Measurements from ENCODE around the gene C10orf62.

The C10orf62 gene, protein sequence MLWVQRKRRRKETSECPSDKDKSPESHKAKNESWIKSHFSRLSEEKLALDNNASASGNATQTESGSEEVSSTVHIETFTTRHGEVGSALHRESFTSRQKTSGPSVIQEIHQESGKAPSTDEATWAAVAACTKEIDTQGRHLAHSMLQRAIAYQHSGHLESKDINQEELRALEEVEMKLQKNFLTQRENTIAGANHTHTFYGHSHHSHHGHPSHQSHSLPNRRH

DNA sequence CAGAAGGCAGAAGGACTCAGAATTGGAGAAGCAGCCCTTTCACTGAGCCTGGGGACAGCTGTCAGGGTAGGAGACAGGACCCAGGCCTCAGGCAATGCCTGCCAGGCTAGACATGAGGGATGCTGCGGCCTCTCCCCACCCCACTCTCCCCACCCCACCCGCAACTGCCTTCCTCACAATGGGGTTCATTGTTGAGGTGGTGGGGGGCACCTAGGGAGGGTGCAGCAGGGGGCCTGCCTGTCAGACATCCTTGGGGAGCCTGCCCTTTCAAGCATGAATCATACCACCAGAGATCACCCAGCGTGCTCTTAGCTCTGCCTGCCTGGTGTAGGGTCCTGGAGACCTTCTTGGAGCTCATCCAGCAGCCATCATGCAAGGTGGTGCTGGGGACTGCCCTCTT is at the start of gene C10orf62:
C10orf62 (plus strand) TSS at position 243 of the 400 bp plus-strand sequence. CDS start 177 bp downstream, outside the sequence.
- Histone ChIP-seq H3K4me3 (no peak within 1 kb of the TSS), H3K36me3 (replicated peaks) (no peaks in the 10 kb centered on the region), H3K4me1 (no peaks in the 10 kb centered on the region), H3K27me3 (ENCODE audit: low read depth) (no peaks in the 10 kb centered on the region), H3K9me3 (no peaks in the 10 kb centered on the region)
- in situ Hi-C loops (cut with MboI; ENCODE audit: low sequenced_read_pairs), result no loop called here
- DNase-seq (ENCODE audit: low spot score in 2 of 2), result no peak

DNA sequence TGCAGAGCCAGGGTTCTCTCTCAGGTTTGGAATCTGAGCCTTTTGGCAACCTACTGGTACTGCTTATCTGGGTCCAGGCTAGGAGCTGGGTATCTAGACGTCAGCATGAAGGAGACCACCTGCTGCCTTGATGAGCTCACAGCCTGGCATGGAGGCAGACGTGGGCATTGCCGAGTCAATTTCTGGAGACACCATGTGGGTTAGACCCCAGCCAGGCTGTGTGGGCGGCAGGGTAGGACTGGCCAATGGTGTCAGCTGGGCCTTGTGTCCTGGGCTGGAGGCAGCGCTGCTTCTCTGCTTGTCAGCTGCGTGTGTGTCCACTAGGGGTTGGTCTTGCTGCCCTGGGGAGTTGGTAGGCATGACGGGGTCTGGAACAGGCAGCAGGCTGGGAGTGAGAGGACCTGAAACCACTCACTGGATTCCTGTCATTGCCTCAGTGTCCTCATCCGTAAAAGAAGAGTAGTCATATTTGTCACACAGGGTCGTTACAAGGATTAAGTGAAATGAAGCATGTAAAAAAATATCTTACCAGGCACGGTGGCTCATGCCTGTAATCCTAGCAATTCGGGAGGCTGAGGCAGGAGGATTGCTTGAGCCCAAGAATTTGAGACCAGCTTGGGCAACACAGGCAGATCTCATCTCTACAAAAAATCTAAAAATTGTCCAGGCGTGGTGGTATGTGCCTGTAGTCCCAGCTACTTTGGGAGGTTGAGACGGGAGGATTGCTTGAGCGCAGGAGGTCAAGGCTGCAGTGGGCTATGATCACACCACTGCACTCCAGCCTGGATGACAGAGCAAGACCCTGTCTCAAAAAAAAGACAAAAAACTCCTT is 48.6 kb upstream of the C10orf62 start:
- Histone ChIP-seq H3K4me3 (no peak overlapping the region), H3K36me3 (replicated peaks) (no peaks in the 10 kb centered on the region), H3K27me3 (ENCODE audit: low read depth) (no peaks in the 10 kb centered on the region), H3K9me3 (no peaks in the 10 kb centered on the region), H3K4me1 (no peaks in the 10 kb centered on the region)
- no peak for DNase-seq (ENCODE audit: low spot score in 2 of 2)
- in situ Hi-C loops (cut with MboI; ENCODE audit: low sequenced_read_pairs), result no loop called here

DNA sequence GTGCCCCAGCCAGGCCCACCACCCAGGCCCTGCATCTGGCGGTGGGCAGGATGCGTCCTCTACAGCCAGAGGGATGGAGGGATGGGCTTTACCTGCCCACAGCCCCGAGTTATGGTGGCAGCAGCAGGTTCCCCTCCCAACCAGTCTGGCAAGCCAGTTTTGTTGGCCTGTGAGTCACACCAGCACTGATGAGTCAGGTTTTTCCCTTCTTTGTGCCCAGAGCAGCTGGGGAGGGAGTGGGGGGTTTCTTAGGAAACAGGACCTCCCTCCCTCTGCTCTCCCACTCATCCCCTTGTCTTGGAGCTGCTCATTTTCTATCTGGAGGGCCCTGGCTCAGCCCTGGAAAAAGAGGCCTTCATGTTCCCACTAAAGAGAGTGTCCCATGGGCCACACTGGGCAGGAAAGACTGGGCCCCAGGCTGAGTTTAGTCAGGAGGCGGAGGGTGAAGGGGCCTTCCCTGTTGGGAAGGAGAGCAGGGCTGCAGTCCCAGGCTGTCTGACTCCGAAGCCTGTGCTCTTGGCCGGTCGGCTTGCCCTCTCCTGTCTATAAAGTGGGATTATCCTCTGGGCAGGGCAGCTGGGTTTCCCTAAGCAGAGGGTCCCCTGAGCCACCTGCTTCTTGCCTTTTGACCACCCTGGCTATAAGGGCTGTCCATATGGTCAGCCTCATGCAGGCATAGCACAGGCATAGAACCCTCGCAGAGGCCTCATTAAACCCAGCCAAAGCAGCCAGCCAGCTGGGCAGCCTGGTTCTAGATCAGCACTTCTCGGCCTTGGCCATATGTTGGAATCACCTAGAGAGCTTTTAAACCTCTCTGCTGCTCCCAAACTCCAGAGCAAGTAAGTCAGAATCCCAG is 47.1 kb upstream of the C10orf62 start:
- in situ Hi-C loops (cut with MboI; ENCODE audit: low sequenced_read_pairs), result no loop called here
- Histone ChIP-seq H3K9me3 (no peaks in the 10 kb centered on the region), H3K27me3 (ENCODE audit: low read depth) (no peaks in the 10 kb centered on the region), H3K36me3 (replicated peaks) (no peaks in the 10 kb centered on the region), H3K4me3 (no peak overlapping the region), H3K4me1 (no peaks in the 10 kb centered on the region)
- DNase-seq (ENCODE audit: low spot score in 2 of 2), result no peak

DNA sequence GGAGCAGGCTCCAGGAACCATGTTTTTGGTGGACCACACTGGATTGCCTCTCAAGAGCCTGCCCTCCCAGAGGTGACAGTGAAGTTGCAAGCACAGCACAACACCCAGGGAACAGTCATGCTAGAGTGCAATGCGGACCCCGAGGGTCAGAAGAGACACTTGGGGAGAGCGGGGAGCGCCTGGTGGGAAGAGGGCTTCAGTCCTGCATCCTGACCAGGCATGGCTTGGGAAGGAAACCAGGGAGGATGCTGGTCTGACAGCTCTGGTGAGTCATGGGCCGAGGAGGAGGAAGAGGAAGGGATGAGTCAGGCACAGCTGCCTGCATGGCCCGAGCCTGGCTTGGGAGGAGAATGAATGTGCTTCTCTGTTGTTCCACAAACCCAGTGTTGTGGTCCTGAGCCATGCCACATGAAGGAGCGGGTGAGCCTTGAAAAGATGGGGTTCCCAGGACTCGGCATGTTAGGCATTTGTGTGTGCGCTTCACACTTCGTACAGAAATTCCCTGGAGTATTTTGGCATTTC is 46.4 kb upstream of the C10orf62 start:
- DNase-seq (ENCODE audit: low spot score in 2 of 2), result no peak
- Histone ChIP-seq H3K4me1 (no peaks in the 10 kb centered on the region), H3K27me3 (ENCODE audit: low read depth) (no peaks in the 10 kb centered on the region), H3K9me3 (no peaks in the 10 kb centered on the region), H3K36me3 (replicated peaks) (no peaks in the 10 kb centered on the region), H3K4me3 (no peak overlapping the region)
- in situ Hi-C loops (cut with MboI; ENCODE audit: low sequenced_read_pairs), result no loop called here

DNA sequence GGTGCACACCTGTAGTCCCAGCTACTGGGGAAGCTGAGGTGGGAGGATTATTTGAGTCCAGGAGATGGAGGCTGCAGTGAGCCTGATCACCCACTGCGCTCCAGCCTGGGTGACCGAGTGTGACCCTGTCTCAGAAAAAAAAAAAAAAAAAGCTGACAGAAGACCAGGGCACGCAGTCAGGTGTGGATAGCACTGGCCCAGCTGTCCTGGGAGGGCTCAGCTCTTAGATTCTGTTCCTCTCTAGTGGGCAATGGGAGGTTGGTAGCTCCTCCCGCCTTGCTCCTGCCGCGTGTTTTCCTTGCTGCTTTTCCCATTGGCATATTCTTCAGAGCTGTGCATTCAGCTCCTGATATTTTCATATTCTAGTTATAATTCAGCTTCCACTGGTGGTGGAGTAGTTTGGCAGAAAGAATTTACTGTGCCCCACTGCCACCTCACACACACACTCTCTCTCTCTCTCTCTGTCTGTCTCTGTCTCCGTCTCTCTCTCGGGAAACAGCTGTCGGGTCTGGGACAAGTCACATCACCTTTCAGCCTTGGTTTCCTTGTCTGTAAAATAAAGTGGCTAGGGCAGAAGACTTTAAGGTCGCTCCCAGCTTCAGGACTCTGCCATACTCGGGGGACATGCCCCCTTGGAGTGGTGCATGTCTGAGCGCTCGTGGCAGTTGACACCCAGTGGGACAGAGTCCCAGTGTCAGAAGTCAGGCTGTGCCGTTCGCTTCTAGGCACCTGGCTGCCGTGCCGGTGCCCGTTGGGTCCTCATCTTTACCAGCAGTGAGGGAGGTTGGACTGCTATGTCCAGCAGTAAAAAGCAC is 42.9 kb upstream of the C10orf62 start:
- no peaks in the 10 kb centered on the region for H3K4me1 ChIP-seq
- in situ Hi-C loops (cut with MboI; ENCODE audit: low sequenced_read_pairs), result no loop called here
- no peaks in the 10 kb centered on the region for H3K9me3 ChIP-seq
- DNase-seq (ENCODE audit: low spot score in 2 of 2), result no peak
- H3K36me3 ChIP-seq (replicated peaks), result no peaks in the 10 kb centered on the region
- H3K4me3 ChIP-seq, result no peak overlapping the region
- H3K27me3 ChIP-seq (ENCODE audit: low read depth), result no peaks in the 10 kb centered on the region

DNA sequence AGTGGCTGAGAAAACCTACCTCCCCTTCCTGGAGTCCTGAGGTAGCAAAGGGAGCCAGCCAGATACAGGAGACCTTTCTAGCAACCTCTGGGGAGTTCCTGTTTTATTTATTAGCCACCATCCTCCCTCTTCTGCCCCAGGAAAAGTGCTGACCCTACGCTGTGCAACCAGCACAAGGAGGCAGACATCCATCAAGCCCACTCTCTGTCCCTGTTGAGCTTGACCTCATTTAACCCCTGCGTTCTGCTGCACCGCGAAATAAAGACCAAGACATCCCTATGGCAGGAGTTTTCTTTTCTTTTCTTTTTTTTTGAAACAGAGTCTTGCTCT is 42.3 kb upstream of the C10orf62 start:
- DNase-seq (ENCODE audit: low spot score in 2 of 2), result no peak
- no peaks in the 10 kb centered on the region for H3K36me3 ChIP-seq (replicated peaks)
- in situ Hi-C loops (cut with MboI; ENCODE audit: low sequenced_read_pairs), result no loop called here

DNA sequence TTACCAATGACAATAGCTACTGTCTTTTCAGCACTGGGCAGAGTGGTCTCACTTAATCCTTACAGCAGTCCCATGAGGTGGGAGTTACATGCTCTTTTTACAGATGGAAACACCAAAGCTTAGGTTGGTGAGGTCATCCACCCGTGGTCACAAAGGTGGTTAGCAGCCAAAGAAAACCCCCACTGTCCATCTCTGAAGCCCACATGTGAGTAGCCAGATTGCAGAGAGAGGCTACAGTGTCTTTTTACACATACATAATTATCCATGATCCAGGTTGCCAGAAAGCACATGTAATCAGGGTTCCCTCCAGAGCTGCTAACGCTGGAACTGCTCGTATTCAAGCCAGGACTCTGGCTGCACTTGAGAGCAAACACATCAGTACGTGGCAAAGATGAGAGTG is 41.6 kb upstream of the C10orf62 start:
- H3K9me3 ChIP-seq, result no peaks in the 10 kb centered on the region
- DNase-seq (ENCODE audit: low spot score in 2 of 2), result no peak
- no peaks in the 10 kb centered on the region for H3K27me3 ChIP-seq (ENCODE audit: low read depth)
- H3K4me1 ChIP-seq, result no peaks in the 10 kb centered on the region
- no peak overlapping the region for H3K4me3 ChIP-seq
- in situ Hi-C loops (cut with MboI; ENCODE audit: low sequenced_read_pairs), result no loop called here
- H3K36me3 ChIP-seq (replicated peaks), result no peaks in the 10 kb centered on the region

More for the DNA sequence above, 42.3 kb upstream of the C10orf62 start:
- Histone ChIP-seq H3K4me1 (no peaks in the 10 kb centered on the region), H3K9me3 (no peaks in the 10 kb centered on the region), H3K4me3 (no peak overlapping the region), H3K27me3 (ENCODE audit: low read depth) (no peaks in the 10 kb centered on the region)

DNA sequence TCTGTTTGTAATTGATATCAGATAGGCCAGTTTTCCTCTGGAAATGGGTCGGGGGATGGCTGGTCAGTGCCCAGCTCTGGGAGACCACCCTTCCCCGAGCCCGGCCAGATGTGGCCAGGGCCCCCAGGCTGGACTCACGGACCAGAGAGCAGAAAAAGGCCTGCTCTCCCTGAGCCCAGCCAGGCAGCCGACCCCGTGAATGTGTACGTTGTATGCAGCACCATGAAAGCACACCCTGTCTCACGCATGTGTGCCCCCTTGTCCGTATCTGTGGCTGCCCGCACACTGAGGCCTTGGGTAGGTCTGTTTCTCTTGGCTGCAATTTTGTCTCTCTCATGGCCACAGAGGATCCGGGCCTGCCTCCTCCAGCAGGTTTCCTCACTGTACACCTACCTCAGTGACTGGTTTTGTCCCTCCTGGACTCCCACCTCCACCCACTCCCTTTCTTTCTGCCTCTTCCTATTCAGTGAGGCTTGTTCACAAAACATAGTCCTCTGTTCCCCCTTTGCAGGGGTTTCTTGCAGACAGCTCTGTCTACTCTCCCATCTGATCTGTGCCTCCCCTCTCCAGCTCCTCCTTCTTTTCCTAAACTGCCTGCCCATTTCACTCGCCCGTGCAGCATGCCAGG is 40.6 kb upstream of the C10orf62 start:
- no peak for DNase-seq (ENCODE audit: low spot score in 2 of 2)
- Histone ChIP-seq H3K27me3 (ENCODE audit: low read depth) (no peaks in the 10 kb centered on the region), H3K4me1 (peaks cover 2% of the 10 kb centered on the region; the same call in 1 of the 2 replicates), H3K4me3 (no peak overlapping the region), H3K9me3 (no peaks in the 10 kb centered on the region), H3K36me3 (replicated peaks) (no peaks in the 10 kb centered on the region)
- in situ Hi-C loops (cut with MboI; ENCODE audit: low sequenced_read_pairs), result no loop called here

DNA sequence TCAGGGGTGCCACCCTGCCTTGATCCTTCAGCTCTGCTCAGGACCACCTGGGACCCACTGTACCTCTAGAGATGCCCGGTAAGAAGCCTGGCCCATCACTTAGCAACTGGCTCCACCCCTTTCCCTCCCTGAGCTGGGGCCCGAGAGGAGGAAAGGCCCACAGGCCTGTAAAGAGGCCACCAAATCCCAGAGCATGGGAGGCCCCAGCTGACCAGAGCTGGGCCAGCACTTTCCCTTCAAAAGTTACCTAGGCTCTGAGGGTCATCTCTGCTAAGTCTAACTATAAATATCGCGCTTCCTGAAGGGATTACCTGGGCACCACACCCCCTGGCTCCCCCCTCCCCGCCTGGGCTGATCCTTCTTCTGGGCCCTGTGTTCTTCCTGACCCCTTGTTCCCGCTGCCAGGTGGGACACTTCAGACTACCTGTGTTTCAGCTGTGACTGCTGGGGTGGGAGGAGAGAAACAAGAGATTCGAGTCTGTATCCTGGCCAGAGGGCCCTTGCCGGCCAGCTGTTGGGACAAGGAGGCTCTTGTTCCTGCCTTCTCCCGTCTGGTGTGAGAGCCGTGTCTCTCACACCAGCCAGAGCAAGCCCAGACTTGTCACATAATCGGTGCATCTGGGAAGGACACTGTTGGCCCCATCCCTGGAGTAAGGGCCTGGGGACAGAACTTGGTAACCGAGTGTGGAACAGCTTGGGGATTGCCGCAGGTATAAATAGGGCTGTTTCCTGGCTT is 39.8 kb upstream of the C10orf62 start:
- no peak for DNase-seq (ENCODE audit: low spot score in 2 of 2)
- no peaks in the 10 kb centered on the region for H3K9me3 ChIP-seq
- no peaks in the 10 kb centered on the region for H3K36me3 ChIP-seq (replicated peaks)
- H3K4me3 ChIP-seq, result no peak overlapping the region
- no peaks in the 10 kb centered on the region for H3K27me3 ChIP-seq (ENCODE audit: low read depth)
- peaks cover 2% of the 10 kb centered on the region; the same call in 1 of the 2 replicates for H3K4me1 ChIP-seq
- in situ Hi-C loops (cut with MboI; ENCODE audit: low sequenced_read_pairs), result loop anchor here (5.0 kb wide), 1 partner anchor 87 kb away; no protein-coding TSS in a partner anchor

DNA sequence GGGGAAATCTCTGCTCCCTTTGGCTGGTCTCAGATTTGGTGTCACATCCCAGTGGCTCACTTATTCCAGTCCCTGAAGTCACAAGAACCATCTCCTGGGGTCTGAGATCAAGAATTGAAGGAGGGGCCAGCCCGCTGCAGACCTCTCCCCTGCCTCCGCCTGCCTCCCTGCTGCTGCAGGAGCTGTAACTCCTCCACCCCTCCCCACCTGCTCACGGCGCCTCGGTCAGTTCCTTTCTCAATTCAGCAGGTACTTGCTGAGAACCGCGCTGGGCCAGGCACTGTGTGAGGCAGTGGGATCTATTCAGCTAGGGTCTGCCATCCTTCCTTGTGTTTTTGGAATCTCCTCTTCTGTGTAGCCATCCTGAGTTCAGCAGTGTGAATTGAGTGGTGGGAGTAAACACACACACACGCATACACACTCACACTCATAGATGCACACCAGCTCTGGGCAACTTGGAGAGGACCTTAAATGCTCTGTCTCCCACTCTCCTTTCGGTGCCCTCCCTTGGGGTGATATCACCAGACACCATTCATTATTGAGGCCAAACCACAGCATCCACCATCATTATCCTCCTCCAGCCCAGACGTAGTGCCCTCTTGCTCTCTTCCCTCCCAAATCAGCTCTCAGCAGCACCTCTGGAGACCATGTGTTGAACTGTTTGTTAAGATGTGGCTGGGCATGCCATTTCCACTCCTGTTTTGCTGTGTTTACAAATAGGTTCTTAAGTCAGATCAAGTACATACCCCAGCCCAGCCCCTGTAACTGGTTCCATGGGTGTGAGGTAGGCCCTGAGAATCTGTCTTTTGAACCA is 39.0 kb upstream of the C10orf62 start:
- Histone ChIP-seq H3K9me3 (no peaks in the 10 kb centered on the region; the same call in 1 of the 2 replicates), H3K4me1 (peaks cover 2% of the 10 kb centered on the region; the same call in 1 of the 2 replicates), H3K36me3 (replicated peaks) (no peaks in the 10 kb centered on the region), H3K4me3 (no peak overlapping the region), H3K27me3 (ENCODE audit: low read depth) (no peaks in the 10 kb centered on the region)
- DNase-seq (ENCODE audit: low spot score in 2 of 2), result no peak
- in situ Hi-C loops (cut with MboI; ENCODE audit: low sequenced_read_pairs), result loop anchor here (5.0 kb wide), 1 partner anchor 88 kb away; no protein-coding TSS in a partner anchor

DNA sequence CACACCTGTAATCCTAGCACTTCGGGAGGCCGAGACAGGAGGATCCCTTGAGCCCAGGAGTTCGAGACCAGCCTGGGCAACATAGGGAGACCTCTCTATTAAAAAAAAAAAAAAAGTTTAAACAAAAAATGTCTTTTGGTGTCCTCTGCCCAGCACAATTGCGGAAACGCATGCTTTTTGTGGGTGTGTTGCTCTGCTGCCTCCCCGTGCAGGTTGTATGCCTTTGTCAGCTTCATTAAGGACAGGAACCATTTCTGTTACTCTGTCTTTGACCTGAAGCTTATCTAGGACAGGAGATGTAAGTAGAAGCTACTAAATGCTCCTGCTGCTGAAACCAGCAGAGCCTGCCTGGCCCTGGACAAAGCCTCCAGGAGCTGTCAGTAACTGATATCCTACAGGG is 38.2 kb upstream of the C10orf62 start:
- H3K9me3 ChIP-seq, result no peaks in the 10 kb centered on the region; the same call in 1 of the 2 replicates
- no peaks in the 10 kb centered on the region for H3K36me3 ChIP-seq (replicated peaks)
- no peak overlapping the region for H3K4me3 ChIP-seq
- in situ Hi-C loops (cut with MboI; ENCODE audit: low sequenced_read_pairs), result loop anchor here (5.0 kb wide), 1 partner anchor 89 kb away; no protein-coding TSS in a partner anchor
- no peak for DNase-seq (ENCODE audit: low spot score in 2 of 2)
- no peaks in the 10 kb centered on the region for H3K27me3 ChIP-seq (ENCODE audit: low read depth)
- H3K4me1 ChIP-seq, result peaks cover 2% of the 10 kb centered on the region; the same call in 1 of the 2 replicates
